HG03571 (cell line): Measurements from ENCODE around the gene G2E3.

Experiments used
- ATAC-seq: cut with Tn5 transposase; IDR thresholded peaks from one replicate; pipeline ENCODE4 v1.9.1; 2021; ENCODE audit not compliant: unreplicated experiment

Gene G2E3

GRCh38 chr14:30655124-30655523 lies 96.2 kb downstream of the G2E3 start:
- ATAC-seq, result no peak

DNA sequence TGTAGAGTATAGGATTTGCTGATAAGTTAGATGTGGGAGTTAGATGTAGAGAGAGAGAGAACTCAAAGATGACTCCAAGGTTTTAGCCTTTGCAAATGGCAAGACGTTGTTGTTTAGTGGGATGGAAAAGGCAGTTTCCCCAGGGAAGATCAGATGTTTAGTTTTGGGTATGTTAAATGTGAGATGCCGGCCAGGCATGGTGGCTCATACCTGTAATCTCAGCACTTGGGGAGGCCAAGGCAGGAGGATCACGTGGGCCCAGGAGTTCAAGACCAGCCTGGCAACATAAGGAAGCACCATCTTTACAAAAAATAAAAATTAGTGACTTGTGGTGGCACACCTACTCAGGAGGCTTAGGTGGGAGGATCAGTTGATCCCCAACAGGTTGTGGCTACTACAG lies 96.7 kb downstream of the G2E3 start:
- ATAC-seq, result no peak

- no peak for ATAC-seq
These were observed 97.3 kb downstream of the G2E3 start for GRCh38 chr14:30656190-30656632.

GRCh38 chr14:30657050-30657449 lies 98.1 kb downstream of the G2E3 start:
- ATAC-seq, result no peak

DNA sequence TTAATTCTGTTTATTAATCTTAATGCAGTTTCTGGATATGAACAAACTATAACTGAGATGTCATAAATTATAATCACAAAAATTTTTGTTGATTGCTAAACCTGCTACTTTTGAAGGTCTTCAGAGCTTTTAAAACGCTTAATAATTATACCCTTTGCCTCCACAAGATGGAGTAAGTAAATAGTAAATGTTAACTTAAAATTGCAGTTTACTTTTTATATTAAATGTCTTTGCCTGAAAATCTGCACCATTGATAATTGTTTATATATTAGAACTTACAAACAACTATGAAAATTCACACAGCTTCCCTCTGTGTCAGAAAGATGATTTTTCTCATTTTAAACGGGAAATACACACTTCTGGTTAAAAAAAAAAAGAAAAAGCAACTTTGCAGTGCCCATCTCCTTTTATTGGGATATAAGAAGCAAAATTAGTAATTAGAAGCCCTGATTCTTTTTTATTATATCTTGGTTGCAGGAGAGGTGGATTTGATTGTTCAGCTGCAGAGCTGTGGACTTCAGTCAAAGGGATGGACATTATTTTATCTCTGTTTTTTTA lies 98.7 kb downstream of the G2E3 start:
- no peak for ATAC-seq

DNA sequence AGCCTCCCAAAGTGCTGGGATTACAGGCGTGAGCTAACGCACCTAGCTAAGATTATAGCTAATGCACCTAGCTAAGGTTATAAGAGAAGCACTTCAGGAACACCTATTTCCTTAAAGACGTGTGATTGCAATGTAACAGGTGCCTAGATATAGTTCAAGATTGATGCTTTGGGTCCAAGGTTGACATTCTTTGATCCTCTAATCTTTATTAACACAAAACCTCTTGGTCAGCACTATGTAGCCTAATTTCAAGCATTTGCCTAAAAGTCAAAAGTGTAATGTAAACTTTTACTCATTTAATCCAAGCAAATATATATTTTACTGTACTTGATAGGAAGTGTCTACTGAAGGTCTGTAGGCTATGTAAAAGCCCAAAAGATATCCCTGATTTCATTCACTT lies 99.7 kb downstream of the G2E3 start:
- no peak for ATAC-seq

- ATAC-seq, result no peak
These were observed 110.6 kb downstream of the G2E3 start for GRCh38 chr14:30669594-30669993.
